ENCODE data around the gene NF1.

Gene NF1

DNA sequence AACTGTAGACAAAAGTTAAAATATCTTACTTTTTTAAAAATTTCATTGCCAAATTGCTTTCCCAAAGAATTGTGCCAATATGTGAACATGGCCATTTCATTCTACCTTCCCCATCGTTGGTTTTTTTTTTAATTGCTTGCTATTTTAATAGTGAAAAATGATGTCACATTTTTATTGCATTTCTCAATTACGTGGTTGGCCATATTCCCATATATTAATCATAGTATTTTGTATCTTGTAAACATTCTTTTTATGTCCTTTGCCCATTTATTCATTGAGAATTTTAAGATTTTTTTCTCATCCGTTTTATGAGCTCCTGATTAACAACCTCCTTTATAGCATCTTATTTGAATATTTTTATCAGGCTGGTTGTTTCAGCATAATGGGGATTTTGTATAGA, 195.0 kb downstream of the NF1 start:
- H3K36me3 ChIP-seq (ENCODE audit: low read length) = no peaks in the 10 kb centered on the region
- TF ChIP-seq, protein P1, sequence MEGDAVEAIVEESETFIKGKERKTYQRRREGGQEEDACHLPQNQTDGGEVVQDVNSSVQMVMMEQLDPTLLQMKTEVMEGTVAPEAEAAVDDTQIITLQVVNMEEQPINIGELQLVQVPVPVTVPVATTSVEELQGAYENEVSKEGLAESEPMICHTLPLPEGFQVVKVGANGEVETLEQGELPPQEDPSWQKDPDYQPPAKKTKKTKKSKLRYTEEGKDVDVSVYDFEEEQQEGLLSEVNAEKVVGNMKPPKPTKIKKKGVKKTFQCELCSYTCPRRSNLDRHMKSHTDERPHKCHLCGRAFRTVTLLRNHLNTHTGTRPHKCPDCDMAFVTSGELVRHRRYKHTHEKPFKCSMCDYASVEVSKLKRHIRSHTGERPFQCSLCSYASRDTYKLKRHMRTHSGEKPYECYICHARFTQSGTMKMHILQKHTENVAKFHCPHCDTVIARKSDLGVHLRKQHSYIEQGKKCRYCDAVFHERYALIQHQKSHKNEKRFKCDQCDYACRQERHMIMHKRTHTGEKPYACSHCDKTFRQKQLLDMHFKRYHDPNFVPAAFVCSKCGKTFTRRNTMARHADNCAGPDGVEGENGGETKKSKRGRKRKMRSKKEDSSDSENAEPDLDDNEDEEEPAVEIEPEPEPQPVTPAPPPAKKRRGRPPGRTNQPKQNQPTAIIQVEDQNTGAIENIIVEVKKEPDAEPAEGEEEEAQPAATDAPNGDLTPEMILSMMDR (IDR thresholded peaks at IDR 0.05; ENCODE audit: insufficient read depth, low read length, poor library complexity, severe bottlenecking) = no peak
- TF ChIP-seq EZH2phosphoT487 (conservative IDR thresholded peaks at IDR 0.05; ENCODE audit: low read length) = no peak

DNA sequence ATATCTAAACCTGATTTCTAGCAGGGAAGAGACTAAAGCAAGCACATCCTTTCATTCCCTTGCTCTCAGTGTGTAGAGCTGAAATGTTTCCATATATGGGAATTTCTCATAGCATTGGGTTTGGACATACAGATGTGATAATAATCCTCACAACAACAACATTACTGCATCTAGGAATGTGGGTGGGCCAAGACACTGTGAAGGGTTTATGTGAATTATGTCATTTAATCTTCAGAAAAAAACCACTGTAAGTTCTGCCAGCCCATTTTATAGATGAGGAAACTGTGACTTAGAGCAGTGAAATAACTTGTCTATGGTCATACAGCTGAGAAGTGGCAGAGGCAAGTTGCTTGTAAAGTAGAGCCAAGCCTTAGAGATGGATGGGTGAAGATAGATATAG, 197.0 kb downstream of the NF1 start:
- Histone ChIP-seq H2AFZ (ENCODE audit: low read depth, low read length, severe bottlenecking) (no peak overlapping the region), H3K9ac (ENCODE audit: low read length) (no peak overlapping the region), H4K20me1 (ENCODE audit: low read depth, low read length) (no peaks in the 10 kb centered on the region), H3K9me3 (ENCODE audit: insufficient read depth, low read length) (no peaks in the 10 kb centered on the region), H3K79me2 (ENCODE audit: insufficient read depth, low read length) (no peaks in the 10 kb centered on the region), H3K27me3 (ENCODE audit: low read length) (no peaks in the 10 kb centered on the region), H3K4me3 (ENCODE audit: insufficient read depth, low read length, poor library complexity, severe bottlenecking) (no peak overlapping the region), H3F3A (ENCODE audit: insufficient read depth) (no peaks in the 10 kb centered on the region), H3K27ac (ENCODE audit: low read depth, low read length) (no peak overlapping the region), H3K4me2 (ENCODE audit: low read depth, low read length, poor library complexity, severe bottlenecking) (no peak overlapping the region), H3K9me2 (replicated peaks; ENCODE audit: insufficient read depth, low read length) (no peaks in the 10 kb centered on the region), H3K36me3 (ENCODE audit: low read length) (no peaks in the 10 kb centered on the region)
- TF ChIP-seq, protein P1 (IDR thresholded peaks at IDR 0.05; ENCODE audit: insufficient read depth, low read length, poor library complexity, severe bottlenecking) = no peak
- no peak for TF ChIP-seq EZH2phosphoT487 (conservative IDR thresholded peaks at IDR 0.05; ENCODE audit: low read length)

More for the DNA sequence above, 195.0 kb downstream of the NF1 start:
- Histone ChIP-seq H3K4me2 (ENCODE audit: low read depth, low read length, poor library complexity, severe bottlenecking) (no peak overlapping the region), H4K20me1 (ENCODE audit: low read depth, low read length) (no peaks in the 10 kb centered on the region), H3K4me3 (ENCODE audit: insufficient read depth, low read length, poor library complexity, severe bottlenecking) (no peak overlapping the region), H3F3A (ENCODE audit: insufficient read depth) (no peaks in the 10 kb centered on the region), H3K27me3 (ENCODE audit: low read length) (no peaks in the 10 kb centered on the region), H3K27ac (ENCODE audit: low read depth, low read length) (no peak overlapping the region), H3K79me2 (ENCODE audit: insufficient read depth, low read length) (no peaks in the 10 kb centered on the region), H3K9me3 (ENCODE audit: insufficient read depth, low read length) (no peaks in the 10 kb centered on the region), H3K9ac (ENCODE audit: low read length) (no peak overlapping the region), H3K9me2 (replicated peaks; ENCODE audit: insufficient read depth, low read length) (no peaks in the 10 kb centered on the region), H2AFZ (ENCODE audit: low read depth, low read length, severe bottlenecking) (no peak overlapping the region)

DNA sequence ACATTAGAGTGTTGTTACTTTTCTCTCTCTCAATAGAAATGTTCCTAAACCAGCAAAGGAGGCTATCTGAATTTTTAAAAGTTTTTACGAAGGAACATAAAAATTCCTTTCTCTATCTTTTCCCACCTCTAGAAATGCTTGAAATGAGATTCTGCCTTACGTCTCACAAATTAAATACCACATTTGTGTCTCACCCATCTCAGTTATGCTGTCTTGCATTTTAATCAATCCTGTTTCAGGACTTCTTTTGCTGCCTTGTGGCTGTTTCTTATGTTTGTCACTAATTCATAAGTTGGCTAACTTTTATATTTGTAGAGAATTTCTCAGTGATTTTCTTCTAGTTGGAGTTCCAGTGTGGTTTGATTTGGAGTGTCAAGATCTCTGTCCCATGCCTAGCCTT, 198.8 kb downstream of the NF1 start:
- Histone ChIP-seq H2AFZ (ENCODE audit: low read depth, low read length, severe bottlenecking) (no peak overlapping the region), H3K9me3 (ENCODE audit: insufficient read depth, low read length) (no peaks in the 10 kb centered on the region), H3K36me3 (ENCODE audit: low read length) (no peaks in the 10 kb centered on the region), H3K4me2 (ENCODE audit: low read depth, low read length, poor library complexity, severe bottlenecking) (no peak overlapping the region), H3F3A (ENCODE audit: insufficient read depth) (no peaks in the 10 kb centered on the region), H3K4me3 (ENCODE audit: insufficient read depth, low read length, poor library complexity, severe bottlenecking) (no peak overlapping the region), H3K79me2 (ENCODE audit: insufficient read depth, low read length) (no peaks in the 10 kb centered on the region), H3K27me3 (ENCODE audit: low read length) (no peaks in the 10 kb centered on the region), H3K9ac (ENCODE audit: low read length) (no peak overlapping the region), H4K20me1 (ENCODE audit: low read depth, low read length) (no peaks in the 10 kb centered on the region), H3K9me2 (replicated peaks; ENCODE audit: insufficient read depth, low read length) (no peaks in the 10 kb centered on the region), H3K27ac (ENCODE audit: low read depth, low read length) (no peak overlapping the region)
- no peak for TF ChIP-seq EZH2phosphoT487 (conservative IDR thresholded peaks at IDR 0.05; ENCODE audit: low read length)
- TF ChIP-seq, protein P1 (IDR thresholded peaks at IDR 0.05; ENCODE audit: insufficient read depth, low read length, poor library complexity, severe bottlenecking) = no peak

Measured in SU-DHL-6 (cell line).